GM12878 (cell line): ENCODE measurements around the gene GFOD2.

ENCODE experiments used
- ASH2L ChIP-seq: fragments of 300-600, 200-600 bp; sonication (generic); IDR thresholded peaks from 2 replicates; pipeline ENCODE4 v1.6.1; 2017; ENCODE audit warnings: low read depth, mild to moderate bottlenecking, borderline replicate concordance
- TF ChIP-seq, protein P1 (sequence below): IDR thresholded peaks from 2 replicates; pipeline ENCODE4 v1.6.1; 2012; ENCODE audit warnings: low read depth, low read length, improper control_type of control experiment

DNA sequence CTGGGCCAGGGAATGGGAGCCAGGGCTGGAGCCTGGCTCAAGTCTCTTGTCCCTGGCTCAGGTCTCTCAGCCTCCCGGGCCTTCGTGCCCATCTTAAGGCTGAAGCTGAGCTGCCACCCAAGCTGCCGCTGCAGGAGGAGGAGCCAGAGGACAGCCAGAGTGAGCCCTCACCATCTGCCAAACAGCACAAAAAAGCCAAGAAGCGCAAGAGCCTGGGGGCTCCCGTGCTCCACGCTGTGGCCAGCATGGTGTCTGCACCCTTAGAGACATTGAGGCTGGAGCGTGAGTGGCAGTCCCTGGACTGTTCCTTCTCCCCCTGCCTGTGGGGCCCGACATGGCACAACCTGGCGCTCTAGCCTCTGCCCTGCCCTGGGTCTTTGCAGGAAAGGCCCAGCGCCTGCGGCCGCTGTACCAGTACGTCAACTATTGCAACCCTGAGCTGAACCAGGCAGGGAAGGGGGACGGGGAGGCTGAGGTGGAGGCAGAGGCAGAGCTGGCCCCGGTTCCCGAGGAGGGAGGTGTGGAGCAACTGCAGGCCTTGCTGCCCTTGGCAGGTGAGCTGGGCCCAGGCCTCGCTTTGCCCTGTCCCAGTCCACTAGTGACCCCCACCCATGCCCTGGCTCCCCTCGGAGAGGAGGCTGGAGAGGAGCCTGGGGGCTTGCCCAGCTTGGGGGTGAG lies 51.2 kb downstream of the GFOD2 start:
- no peak for TF ChIP-seq ASH2L
- TF ChIP-seq, protein P1, sequence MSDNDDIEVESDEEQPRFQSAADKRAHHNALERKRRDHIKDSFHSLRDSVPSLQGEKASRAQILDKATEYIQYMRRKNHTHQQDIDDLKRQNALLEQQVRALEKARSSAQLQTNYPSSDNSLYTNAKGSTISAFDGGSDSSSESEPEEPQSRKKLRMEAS = 0 out of 2 replicates have a peak, but pooled peaks have one; percentile 30
